ENCODE results near the gene NDUFA12. TPM values are rescaled to one million over a fixed set of nuclear protein-coding genes. Genes with fewer than 3 reads are reported as not detected.
A peak's percentile ranks its signal among the peaks of the same experiment; 100 is the strongest.

Gene NDUFA12
- total RNA-seq, 2 donors from 2014 or later = 378 to 472 TPM

- DNase-seq (ENCODE audit: low spot score) = no peak
- H3K27me3 ChIP-seq = no peaks in the 10 kb centered on the region
- H3K9me3 ChIP-seq = no peaks in the 10 kb centered on the region
- peaks cover 0 to 42% of the 10 kb centered on the region in 2 donors for H3K4me1 ChIP-seq
- no peak for TF ChIP-seq CTCF (IDR thresholded peaks at IDR 0.05)
- H3K27ac ChIP-seq = no peak overlapping the region
- H3K36me3 ChIP-seq = no peaks in the 10 kb centered on the region
- H3K4me3 ChIP-seq = no peak overlapping the region
Observed at GRCh38 chr12:94952325-94952724, 51.2 kb downstream of the NDUFA12 start.

- TF ChIP-seq CTCF (IDR thresholded peaks at IDR 0.05) = no peak
- no peaks in the 10 kb centered on the region for H3K36me3 ChIP-seq
- no peaks in the 10 kb centered on the region for H3K27me3 ChIP-seq
- H3K9me3 ChIP-seq = no peaks in the 10 kb centered on the region
- H3K4me1 ChIP-seq = peaks cover 0 to 42% of the 10 kb centered on the region in 2 donors
- H3K4me3 ChIP-seq = no peak overlapping the region
- no peak for DNase-seq (ENCODE audit: low spot score)
- peak overlapping the region in 1 of 2 donors; percentile 52 for H3K27ac ChIP-seq
Observed at GRCh38 chr12:94951071-94951934, 52.2 kb downstream of the NDUFA12 start.

GRCh38 chr12:94948232-94948810 lies 55.2 kb downstream of the NDUFA12 start:
- Histone ChIP-seq H3K4me1 (peaks cover 0 to 29% of the 10 kb centered on the region in 2 donors), H3K4me3 (no peak overlapping the region), H3K27me3 (no peaks in the 10 kb centered on the region), H3K36me3 (no peaks in the 10 kb centered on the region), H3K9me3 (no peaks in the 10 kb centered on the region), H3K27ac (peak overlapping the region; percentile 21 to 72)
- TF ChIP-seq CTCF (IDR thresholded peaks at IDR 0.05) = no peak
- no peak for DNase-seq (ENCODE audit: low spot score)

- no peak for DNase-seq (ENCODE audit: low spot score)
- Histone ChIP-seq H3K9me3 (no peaks in the 10 kb centered on the region), H3K27me3 (no peaks in the 10 kb centered on the region), H3K27ac (peak overlapping the region; percentile 83 to 87), H3K36me3 (no peaks in the 10 kb centered on the region), H3K4me3 (no peak overlapping the region), H3K4me1 (peaks cover 0 to 20% of the 10 kb centered on the region in 2 donors)
- TF ChIP-seq CTCF (IDR thresholded peaks at IDR 0.05) = no peak
Observed at GRCh38 chr12:94942663-94943062, 60.8 kb downstream of the NDUFA12 start.

GRCh38 chr12:94941440-94941862 lies 62.0 kb downstream of the NDUFA12 start:
- H3K4me1 ChIP-seq = peaks cover 0 to 20% of the 10 kb centered on the region in 2 donors
- no peak overlapping the region for H3K4me3 ChIP-seq
- no peaks in the 10 kb centered on the region for H3K9me3 ChIP-seq
- DNase-seq (ENCODE audit: low spot score) = peak; percentile 92
- TF ChIP-seq CTCF (IDR thresholded peaks at IDR 0.05) = no peak
- H3K36me3 ChIP-seq = no peaks in the 10 kb centered on the region
- peak overlapping the region; percentile 83 to 87 for H3K27ac ChIP-seq
- no peaks in the 10 kb centered on the region for H3K27me3 ChIP-seq
